Ecto neural progenitor cell (in vitro differentiated cells): Measurements from ENCODE around the gene POLR1D.

Experiments used
- DNase-seq: peaks from one replicate; pipeline ENCODE4 v3.0.0-alpha.2; 2018; ENCODE audit warnings: low spot score

POLR1D gene

DNA sequence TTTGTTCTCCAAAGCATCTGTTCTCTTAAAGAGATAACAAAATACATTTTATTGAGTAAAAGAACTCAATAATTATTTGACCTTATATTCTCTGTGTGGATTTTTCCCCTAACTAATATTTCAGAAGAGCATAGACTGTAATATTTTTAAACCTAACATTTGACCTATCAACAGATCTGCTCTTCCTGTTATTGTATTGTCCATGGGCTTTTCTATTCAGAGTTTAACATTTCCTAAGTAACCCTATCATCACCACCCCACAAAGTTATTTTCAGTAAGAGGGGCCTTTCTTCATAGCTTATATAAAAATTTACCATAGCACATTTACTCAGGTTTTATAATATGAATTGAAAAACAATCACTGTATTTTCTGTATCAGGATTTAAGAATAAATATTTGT is 17.5 kb downstream of the POLR1D start:
- DNase-seq = no peak

GRCh38 chr13:27641711-27642502 is 20.2 kb downstream of the POLR1D start:
- DNase-seq = no peak

GRCh38 chr13:27643334-27644132 is 21.8 kb downstream of the POLR1D start:
- no peak for DNase-seq

DNA sequence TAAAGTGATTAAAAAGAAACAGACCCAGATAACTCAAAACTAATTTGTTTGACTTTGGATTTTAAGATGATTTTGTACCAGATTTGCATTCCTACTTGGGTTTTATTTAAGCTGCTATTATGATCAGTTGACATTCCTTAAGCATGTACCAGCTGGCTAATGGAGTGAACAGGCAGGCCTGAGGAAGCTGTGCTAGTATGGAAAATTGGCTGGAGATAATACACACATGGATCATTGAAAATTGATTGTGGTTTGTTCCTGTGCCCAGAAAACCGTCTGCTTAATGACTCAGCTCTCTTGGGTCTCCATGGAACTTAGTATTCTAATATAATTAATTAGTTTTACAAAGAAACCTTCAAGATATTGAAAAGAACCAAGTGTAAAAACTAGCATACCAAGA is 22.6 kb downstream of the POLR1D start:
- DNase-seq = no peak

GRCh38 chr13:27650312-27650711 is 28.6 kb downstream of the POLR1D start:
- DNase-seq = no peak

GRCh38 chr13:27654059-27654458 is 32.4 kb downstream of the POLR1D start:
- no peak for DNase-seq

DNA sequence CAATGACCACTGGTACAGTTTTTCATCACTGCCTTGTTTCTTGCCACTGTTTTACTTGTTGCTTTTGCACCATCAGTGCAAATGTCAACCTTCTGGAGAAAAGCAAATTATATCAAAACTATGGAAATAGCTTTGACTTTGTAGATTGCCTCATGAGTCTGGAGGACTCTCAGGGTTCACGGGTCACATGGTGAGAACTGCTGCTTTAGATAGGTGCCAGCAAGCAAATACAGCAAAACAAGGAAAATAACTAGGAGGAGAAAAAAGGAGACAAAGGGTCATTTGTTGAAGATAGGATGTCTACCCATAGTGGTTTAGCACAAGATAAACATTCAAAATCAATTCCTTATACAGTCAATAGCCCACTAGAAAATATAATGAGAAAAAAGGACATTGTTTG is 33.1 kb downstream of the POLR1D start:
- no peak for DNase-seq

GRCh38 chr13:27657724-27658123 is 36.0 kb downstream of the POLR1D start:
- DNase-seq = no peak

DNA sequence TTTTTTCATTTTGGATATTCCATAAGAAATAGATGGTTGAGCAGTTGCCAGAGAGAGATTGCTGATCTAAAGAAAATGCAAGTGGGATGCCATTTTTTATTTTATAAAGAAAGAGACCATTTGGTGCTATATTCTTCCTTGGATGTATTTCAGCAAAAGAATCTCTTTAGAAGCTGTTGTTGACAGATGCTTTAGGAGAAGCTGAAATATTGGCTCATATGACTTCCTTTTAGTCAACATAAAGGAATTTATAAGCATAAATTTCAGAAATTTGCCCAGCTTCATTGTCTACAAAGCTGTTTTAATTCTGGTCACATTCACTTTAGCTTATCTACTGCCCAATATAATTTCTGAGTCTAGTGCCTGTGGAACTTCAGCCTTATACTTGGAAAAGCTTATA is 36.9 kb downstream of the POLR1D start:
- DNase-seq = no peak

GRCh38 chr13:27659145-27659865 is 37.6 kb downstream of the POLR1D start:
- DNase-seq = no peak

DNA sequence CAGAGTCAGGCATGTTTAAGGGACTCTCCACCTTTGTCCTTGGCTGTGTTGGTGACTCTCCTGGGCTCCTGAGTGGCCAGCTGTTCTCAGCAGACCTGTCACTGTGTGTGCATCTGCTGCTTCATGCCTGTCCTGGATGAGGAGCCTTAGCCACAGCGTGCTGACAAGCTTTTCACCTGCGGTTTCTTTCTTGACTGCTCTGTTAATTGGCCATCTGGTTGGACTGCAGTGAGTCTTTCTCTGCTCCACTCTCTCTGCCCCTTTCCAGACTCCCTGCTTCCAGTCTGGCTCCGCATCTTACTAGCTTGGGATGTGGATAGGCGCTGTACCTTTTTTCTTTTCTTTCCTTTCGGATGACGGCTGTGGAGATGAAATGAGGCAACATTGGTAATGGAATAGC is 38.8 kb downstream of the POLR1D start:
- no peak for DNase-seq

- no peak for DNase-seq
These were observed 39.3 kb downstream of the POLR1D start for GRCh38 chr13:27661017-27661416.

DNA sequence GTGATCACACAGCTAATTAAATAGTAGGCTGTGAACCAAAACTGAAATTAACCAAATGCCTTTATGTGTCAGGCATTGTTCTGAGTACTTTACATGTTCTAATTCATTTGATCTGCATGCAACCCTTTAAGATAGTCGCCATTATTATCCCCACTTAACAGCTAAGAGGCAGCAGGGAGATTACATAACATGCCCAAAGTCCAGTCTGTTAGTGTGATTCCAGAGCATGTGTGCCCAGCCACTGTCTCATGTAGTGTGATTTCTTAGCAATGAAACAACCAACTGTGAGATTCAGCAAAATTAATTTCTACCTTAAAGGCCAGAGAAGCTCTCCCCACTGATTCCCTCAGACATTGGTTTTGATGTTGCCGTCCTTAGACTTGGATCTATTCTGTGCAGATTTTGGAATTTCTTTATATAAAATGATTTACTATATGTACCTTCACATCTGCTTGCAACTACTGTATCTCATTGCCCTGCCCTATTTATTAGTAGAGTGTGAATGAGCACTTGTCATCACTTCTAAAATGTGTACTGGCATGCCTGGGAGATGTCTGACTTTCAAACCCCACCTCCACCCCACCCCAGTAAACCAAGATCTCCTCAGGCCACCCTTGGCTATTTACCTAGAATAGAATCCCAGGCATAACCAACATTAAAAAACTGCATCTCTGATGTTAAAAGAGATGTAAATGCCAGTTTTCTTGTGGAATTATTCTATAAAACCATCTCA is 41.2 kb downstream of the POLR1D start:
- DNase-seq = no peak

DNA sequence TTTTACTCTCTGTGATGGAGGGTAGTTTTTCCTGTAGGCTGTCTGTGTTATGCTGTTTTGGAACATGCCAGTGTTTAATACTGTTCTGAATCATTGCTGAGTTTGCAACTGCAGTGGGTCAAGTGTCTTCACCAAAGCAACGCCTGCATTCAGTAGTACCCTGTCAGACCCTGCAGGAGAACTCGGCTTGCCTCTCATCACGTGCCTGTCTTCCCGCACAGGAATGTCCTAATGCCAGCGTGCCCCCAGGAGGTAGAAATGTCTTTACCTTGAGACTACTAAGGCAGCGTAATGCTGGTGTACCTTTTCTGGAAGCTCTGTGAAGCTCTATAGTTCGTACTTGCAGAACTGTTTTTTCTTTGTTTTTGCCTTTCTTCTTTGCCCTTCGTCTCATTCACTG is 42.3 kb downstream of the POLR1D start:
- no peak for DNase-seq

DNA sequence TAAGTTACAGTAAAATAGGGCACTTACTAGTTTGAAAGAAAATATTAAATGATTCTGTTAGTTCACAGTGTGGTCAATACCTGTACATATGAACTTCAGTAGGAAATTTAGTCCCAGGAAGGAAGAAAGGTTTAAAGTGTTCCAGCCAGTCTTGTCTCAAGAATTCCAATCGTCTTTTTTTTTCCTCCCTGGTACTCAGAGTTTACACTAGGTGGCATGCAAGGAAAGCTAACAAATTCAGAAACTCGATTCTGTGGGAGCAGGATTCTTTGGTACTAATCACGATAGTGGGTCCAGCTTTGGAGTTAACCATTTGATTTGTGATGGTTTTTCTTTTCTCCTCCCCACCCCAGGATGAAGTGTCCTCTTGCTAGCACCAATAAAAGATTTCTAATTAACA is 43.6 kb downstream of the POLR1D start:
- no peak for DNase-seq

GRCh38 chr13:27665761-27666160 is 44.1 kb downstream of the POLR1D start:
- DNase-seq = no peak

GRCh38 chr13:27666951-27667350 is 45.3 kb downstream of the POLR1D start:
- DNase-seq = no peak

DNA sequence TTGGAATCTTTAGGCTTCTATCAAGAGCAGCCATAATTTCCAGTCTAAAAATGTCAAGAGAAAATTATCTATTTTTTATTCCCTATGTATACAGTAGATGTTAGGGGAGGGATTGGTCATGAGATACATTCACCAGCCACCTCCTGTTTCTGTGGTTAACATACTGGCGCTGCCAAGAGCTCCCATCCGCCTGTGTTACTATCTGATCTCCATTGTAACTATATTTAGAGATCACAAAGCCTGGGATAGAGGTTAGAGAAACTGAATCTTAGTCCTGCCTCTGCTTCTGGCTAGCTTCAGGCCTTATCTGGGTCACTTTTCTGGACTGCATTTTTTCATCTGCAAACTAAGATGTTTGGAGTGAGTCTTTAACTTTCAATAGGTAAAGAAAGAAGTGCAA is 46.3 kb downstream of the POLR1D start:
- DNase-seq = no peak

DNA sequence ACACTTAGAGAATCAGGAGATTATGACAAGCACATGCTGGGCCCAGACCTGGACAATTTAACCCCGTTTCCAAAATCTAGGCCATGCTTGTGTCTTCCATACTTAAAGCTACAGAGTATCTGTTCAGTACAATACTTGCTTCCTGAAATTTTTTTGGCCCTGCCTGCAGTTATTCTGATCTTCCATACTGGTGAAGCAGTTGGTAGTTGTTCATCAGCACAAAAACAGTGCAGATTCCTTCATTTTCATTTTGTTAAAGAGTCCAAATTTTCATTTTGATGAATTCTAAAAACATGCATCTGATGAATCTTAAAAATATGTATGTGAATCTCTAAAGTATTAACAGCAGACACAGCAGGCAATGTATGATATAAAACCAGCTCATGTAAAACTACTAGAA is 49.2 kb downstream of the POLR1D start:
- no peak for DNase-seq

- DNase-seq = no peak
These were observed 50.3 kb downstream of the POLR1D start for GRCh38 chr13:27672025-27672424.
